Measurements from ENCODE around the gene LAMC2.

The LAMC2 gene

DNA sequence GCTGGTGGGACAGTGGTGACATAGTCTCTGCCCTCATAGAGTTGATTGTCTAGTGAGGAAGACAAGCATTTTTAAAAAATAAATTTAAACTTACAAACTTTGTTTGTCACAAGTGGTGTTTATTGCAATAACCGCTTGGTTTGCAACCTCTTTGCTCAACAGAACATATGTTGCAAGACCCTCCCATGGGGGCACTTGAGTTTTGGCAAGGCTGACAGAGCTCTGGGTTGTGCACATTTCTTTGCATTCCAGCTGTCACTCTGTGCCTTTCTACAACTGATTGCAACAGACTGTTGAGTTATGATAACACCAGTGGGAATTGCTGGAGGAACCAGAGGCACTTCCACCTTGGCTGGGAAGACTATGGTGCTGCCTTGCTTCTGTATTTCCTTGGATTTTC is 58.4 kb downstream of the LAMC2 start:
- Histone ChIP-seq H3K27ac (ENCODE audit: low read depth, low read length) (no peak overlapping the region), H3K27me3 (ENCODE audit: control insufficient read depth, insufficient read depth, low read length) (no peaks in the 10 kb centered on the region), H3K4me1 (ENCODE audit: control insufficient read depth, insufficient read depth, low read length) (no peaks in the 10 kb centered on the region), H3K36me3 (ENCODE audit: control insufficient read depth, insufficient read depth, low read length) (no peaks in the 10 kb centered on the region), H3K4me3 (ENCODE audit: low read length) (no peak overlapping the region), H3K9ac (ENCODE audit: low read length) (no peak overlapping the region)

- Histone ChIP-seq H3K4me3 (ENCODE audit: low read length) (no peak overlapping the region), H3K9ac (ENCODE audit: low read length) (no peak overlapping the region), H3K4me1 (ENCODE audit: control insufficient read depth, insufficient read depth, low read length) (no peaks in the 10 kb centered on the region), H3K27ac (ENCODE audit: low read depth, low read length) (no peak overlapping the region), H3K27me3 (ENCODE audit: control insufficient read depth, insufficient read depth, low read length) (no peaks in the 10 kb centered on the region), H3K36me3 (ENCODE audit: control insufficient read depth, insufficient read depth, low read length) (no peaks in the 10 kb centered on the region)
Measured at GRCh38 chr1:183245357-183245756, 59.3 kb downstream of the LAMC2 start.

DNA sequence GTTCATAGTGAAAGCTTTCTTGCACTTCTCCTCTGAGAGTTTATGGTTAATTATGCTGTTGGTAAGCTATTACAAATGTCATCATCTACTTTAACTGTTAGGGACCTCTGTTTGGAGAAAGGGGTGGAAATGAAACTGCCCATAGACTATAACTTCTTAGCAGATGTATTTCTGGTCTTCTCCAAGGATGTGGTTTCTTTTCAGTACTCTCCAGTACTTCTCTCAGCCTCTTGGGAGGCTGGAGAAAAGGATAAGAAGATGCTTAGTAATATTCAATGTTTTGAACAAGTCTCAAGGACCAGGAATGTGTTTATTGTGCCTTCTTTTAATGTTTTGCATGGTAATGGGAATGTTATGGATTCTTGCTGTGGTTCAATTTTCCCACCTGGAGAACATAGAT is 60.4 kb downstream of the LAMC2 start:
- Histone ChIP-seq H3K27ac (ENCODE audit: low read depth, low read length) (no peak overlapping the region), H3K9ac (ENCODE audit: low read length) (no peak overlapping the region), H3K36me3 (ENCODE audit: control insufficient read depth, insufficient read depth, low read length) (no peaks in the 10 kb centered on the region), H3K4me3 (ENCODE audit: low read length) (no peak overlapping the region), H3K27me3 (ENCODE audit: control insufficient read depth, insufficient read depth, low read length) (no peaks in the 10 kb centered on the region), H3K4me1 (ENCODE audit: control insufficient read depth, insufficient read depth, low read length) (no peaks in the 10 kb centered on the region)

GRCh38 chr1:183247066-183247465 is 61.0 kb downstream of the LAMC2 start:
- no peak overlapping the region for H3K27ac ChIP-seq (ENCODE audit: low read depth, low read length)
- H3K27me3 ChIP-seq (ENCODE audit: control insufficient read depth, insufficient read depth, low read length) = no peaks in the 10 kb centered on the region
- no peaks in the 10 kb centered on the region for H3K4me1 ChIP-seq (ENCODE audit: control insufficient read depth, insufficient read depth, low read length)
- no peak overlapping the region for H3K9ac ChIP-seq (ENCODE audit: low read length)
- H3K36me3 ChIP-seq (ENCODE audit: control insufficient read depth, insufficient read depth, low read length) = no peaks in the 10 kb centered on the region
- no peak overlapping the region for H3K4me3 ChIP-seq (ENCODE audit: low read length)

- Histone ChIP-seq H3K27ac (ENCODE audit: low read depth, low read length) (no peak overlapping the region), H3K4me1 (ENCODE audit: control insufficient read depth, insufficient read depth, low read length) (no peaks in the 10 kb centered on the region), H3K27me3 (ENCODE audit: control insufficient read depth, insufficient read depth, low read length) (no peaks in the 10 kb centered on the region), H3K9ac (ENCODE audit: low read length) (no peak overlapping the region), H3K4me3 (ENCODE audit: low read length) (no peak overlapping the region), H3K36me3 (ENCODE audit: control insufficient read depth, insufficient read depth, low read length) (no peaks in the 10 kb centered on the region)
Measured at GRCh38 chr1:183247484-183247883, 61.4 kb downstream of the LAMC2 start.

GRCh38 chr1:183247931-183248330 is 61.9 kb downstream of the LAMC2 start:
- Histone ChIP-seq H3K27me3 (ENCODE audit: control insufficient read depth, insufficient read depth, low read length) (no peaks in the 10 kb centered on the region), H3K4me1 (ENCODE audit: control insufficient read depth, insufficient read depth, low read length) (no peaks in the 10 kb centered on the region), H3K27ac (ENCODE audit: low read depth, low read length) (no peak overlapping the region), H3K9ac (ENCODE audit: low read length) (no peak overlapping the region), H3K36me3 (ENCODE audit: control insufficient read depth, insufficient read depth, low read length) (no peaks in the 10 kb centered on the region), H3K4me3 (ENCODE audit: low read length) (no peak overlapping the region)

DNA sequence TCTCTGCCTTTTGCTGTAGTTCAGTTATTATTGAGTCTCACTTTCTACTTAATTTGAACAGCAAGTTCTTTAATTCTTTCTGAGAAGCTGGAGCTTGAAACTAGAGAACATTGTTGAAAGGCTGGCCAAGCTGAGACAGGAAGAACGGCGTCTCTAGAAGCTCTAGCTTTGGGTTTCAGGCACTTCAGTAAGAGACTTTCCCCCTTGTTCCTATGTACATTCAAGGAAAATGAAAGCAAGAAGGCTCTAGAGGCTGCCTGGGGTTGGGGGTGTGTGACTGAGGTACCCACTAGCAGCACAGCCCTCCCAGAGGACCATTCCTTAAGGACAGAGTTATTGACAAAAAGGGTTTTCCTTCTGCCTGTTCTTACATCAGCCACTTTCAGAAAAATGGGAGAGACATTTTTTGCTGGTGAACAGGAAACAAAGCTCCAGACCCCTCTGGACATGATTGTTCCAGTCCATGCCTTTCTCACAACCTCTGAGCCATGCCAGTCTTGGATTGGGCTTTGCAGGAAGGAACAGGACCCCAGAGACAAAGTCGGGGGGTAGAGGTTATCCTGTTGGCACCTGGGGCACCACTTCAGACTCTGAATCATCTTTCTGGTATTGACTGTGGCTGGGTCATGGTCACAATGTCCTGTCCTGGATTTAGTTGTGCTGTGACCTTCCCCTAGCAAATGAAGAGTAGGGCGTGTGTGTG is 63.1 kb downstream of the LAMC2 start:
- Histone ChIP-seq H3K4me3 (ENCODE audit: low read length) (no peak overlapping the region), H3K36me3 (ENCODE audit: control insufficient read depth, insufficient read depth, low read length) (no peaks in the 10 kb centered on the region), H3K27me3 (ENCODE audit: control insufficient read depth, insufficient read depth, low read length) (no peaks in the 10 kb centered on the region), H3K9ac (ENCODE audit: low read length) (no peak overlapping the region), H3K4me1 (ENCODE audit: control insufficient read depth, insufficient read depth, low read length) (no peaks in the 10 kb centered on the region), H3K27ac (ENCODE audit: low read depth, low read length) (no peak overlapping the region)

GRCh38 chr1:183249941-183250452 is 63.9 kb downstream of the LAMC2 start:
- no peaks in the 10 kb centered on the region for H3K36me3 ChIP-seq (ENCODE audit: control insufficient read depth, insufficient read depth, low read length)
- H3K9ac ChIP-seq (ENCODE audit: low read length) = no peak overlapping the region
- H3K4me1 ChIP-seq (ENCODE audit: control insufficient read depth, insufficient read depth, low read length) = no peaks in the 10 kb centered on the region
- H3K4me3 ChIP-seq (ENCODE audit: low read length) = no peak overlapping the region
- H3K27me3 ChIP-seq (ENCODE audit: control insufficient read depth, insufficient read depth, low read length) = no peaks in the 10 kb centered on the region
- H3K27ac ChIP-seq (ENCODE audit: low read depth, low read length) = no peak overlapping the region

DNA sequence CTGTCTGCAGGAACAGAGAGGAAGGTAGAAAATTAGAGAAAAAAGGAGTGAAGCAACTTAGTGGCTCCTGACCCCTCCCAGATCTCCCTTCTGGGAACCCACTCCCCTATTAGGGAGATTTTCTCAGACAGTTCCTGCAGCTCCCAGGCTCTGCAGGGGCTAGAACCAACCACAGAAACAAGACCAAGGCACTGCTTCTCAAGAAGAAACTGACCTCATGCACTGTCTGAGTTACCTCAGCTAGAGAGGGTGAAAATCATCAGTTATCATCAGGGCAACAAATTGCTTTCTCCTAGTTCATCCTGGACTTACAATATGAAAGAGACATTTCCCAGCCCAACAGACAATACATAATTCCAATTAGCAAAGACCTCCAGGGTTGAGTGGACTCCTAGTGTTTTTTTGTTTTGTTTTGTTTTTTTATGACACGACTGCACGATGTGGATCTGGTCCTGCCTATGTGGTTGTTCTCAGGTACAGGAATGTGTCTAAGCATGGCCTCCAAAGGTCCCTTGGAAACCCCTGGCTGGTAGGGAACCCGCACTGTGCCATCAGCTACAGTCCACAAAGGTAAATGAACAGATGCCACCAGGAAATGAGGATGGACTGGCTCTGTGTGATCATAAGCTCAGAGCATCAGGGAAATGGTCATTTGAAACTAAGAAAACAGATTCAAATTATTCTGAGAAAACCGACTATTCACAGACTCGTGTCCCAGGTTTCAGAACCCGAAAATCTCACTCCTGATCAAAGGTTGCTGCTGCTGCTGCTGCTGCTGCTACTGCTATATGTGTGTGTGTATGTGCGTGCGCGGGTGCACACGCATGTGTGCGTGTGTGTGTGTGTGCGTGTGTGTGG is 65.3 kb downstream of the LAMC2 start:
- H3K27ac ChIP-seq (ENCODE audit: low read depth, low read length) = no peak overlapping the region
- no peaks in the 10 kb centered on the region for H3K27me3 ChIP-seq (ENCODE audit: control insufficient read depth, insufficient read depth, low read length)
- H3K9ac ChIP-seq (ENCODE audit: low read length) = no peak overlapping the region
- H3K4me3 ChIP-seq (ENCODE audit: low read length) = no peak overlapping the region
- no peaks in the 10 kb centered on the region for H3K36me3 ChIP-seq (ENCODE audit: control insufficient read depth, insufficient read depth, low read length)
- no peaks in the 10 kb centered on the region for H3K4me1 ChIP-seq (ENCODE audit: control insufficient read depth, insufficient read depth, low read length)

- no peaks in the 10 kb centered on the region for H3K4me1 ChIP-seq (ENCODE audit: control insufficient read depth, insufficient read depth, low read length)
- H3K4me3 ChIP-seq (ENCODE audit: low read length) = no peak overlapping the region
- no peak overlapping the region for H3K9ac ChIP-seq (ENCODE audit: low read length)
- no peaks in the 10 kb centered on the region for H3K27me3 ChIP-seq (ENCODE audit: control insufficient read depth, insufficient read depth, low read length)
- no peak overlapping the region for H3K27ac ChIP-seq (ENCODE audit: low read depth, low read length)
- no peaks in the 10 kb centered on the region for H3K36me3 ChIP-seq (ENCODE audit: control insufficient read depth, insufficient read depth, low read length)
Measured at GRCh38 chr1:183251959-183252450, 65.9 kb downstream of the LAMC2 start.

GRCh38 chr1:183255073-183255472 is 69.0 kb downstream of the LAMC2 start:
- Histone ChIP-seq H3K4me1 (ENCODE audit: control insufficient read depth, insufficient read depth, low read length) (no peaks in the 10 kb centered on the region), H3K4me3 (ENCODE audit: low read length) (no peak overlapping the region), H3K27ac (ENCODE audit: low read depth, low read length) (no peak overlapping the region), H3K9ac (ENCODE audit: low read length) (no peak overlapping the region), H3K36me3 (ENCODE audit: control insufficient read depth, insufficient read depth, low read length) (no peaks in the 10 kb centered on the region), H3K27me3 (ENCODE audit: control insufficient read depth, insufficient read depth, low read length) (no peaks in the 10 kb centered on the region)

DNA sequence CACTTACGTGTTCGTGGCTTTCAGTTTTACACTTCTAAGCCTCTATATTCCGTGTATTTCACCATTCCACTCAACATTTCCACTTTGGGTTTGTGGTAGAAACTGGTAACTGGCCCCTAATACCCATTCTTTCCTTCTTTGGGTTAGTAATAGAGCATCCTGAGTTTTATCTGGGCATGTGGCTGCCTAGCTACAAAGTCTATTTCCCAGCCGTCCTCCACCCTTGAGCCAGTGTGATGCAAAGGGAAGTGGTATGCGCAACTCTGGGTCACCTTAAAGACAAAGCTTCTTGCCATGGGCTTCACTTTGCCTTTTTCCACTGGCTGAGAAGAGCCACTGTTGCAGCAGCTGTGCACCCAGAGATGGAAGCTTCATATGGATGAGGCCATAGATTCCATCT is 73.9 kb downstream of the LAMC2 start:
- Histone ChIP-seq H3K27ac (ENCODE audit: low read depth, low read length) (no peak overlapping the region), H3K36me3 (ENCODE audit: control insufficient read depth, insufficient read depth, low read length) (no peaks in the 10 kb centered on the region)

More for the DNA sequence above, 73.9 kb downstream of the LAMC2 start:
- Histone ChIP-seq H3K4me3 (ENCODE audit: low read length) (no peak overlapping the region), H3K4me1 (ENCODE audit: control insufficient read depth, insufficient read depth, low read length) (no peaks in the 10 kb centered on the region), H3K27me3 (ENCODE audit: control insufficient read depth, insufficient read depth, low read length) (no peaks in the 10 kb centered on the region), H3K9ac (ENCODE audit: low read length) (no peak overlapping the region)
